ENCODE results near the gene P4HA1.

P4HA1 gene

DNA sequence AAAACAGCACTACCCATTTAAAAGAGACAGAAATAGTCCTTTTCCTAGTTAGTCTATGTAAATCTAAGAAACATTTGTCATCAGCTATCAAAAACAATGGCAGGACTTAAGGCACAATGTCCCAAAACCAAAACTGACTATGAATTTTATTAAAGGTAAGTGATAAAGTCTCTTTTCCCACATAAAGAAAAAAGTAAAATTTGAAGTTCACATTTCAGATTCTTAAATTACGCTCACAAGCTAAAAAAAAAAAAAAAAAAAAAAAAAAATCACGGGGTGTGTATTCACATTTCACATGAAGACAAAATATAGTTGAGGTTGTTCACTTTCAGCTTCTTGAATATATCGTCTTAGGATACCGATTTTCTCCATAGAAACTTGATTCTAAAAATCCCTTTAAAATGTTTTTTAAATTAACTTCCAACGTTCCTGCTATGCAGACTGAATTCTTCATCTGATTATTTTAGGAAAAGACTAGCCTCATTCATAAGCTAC, 1.6 kb downstream of the P4HA1 start:
- no peak for DNase-seq (ENCODE audit: low read depth in 1 of 2, low spot score in 1 of 2)

DNA sequence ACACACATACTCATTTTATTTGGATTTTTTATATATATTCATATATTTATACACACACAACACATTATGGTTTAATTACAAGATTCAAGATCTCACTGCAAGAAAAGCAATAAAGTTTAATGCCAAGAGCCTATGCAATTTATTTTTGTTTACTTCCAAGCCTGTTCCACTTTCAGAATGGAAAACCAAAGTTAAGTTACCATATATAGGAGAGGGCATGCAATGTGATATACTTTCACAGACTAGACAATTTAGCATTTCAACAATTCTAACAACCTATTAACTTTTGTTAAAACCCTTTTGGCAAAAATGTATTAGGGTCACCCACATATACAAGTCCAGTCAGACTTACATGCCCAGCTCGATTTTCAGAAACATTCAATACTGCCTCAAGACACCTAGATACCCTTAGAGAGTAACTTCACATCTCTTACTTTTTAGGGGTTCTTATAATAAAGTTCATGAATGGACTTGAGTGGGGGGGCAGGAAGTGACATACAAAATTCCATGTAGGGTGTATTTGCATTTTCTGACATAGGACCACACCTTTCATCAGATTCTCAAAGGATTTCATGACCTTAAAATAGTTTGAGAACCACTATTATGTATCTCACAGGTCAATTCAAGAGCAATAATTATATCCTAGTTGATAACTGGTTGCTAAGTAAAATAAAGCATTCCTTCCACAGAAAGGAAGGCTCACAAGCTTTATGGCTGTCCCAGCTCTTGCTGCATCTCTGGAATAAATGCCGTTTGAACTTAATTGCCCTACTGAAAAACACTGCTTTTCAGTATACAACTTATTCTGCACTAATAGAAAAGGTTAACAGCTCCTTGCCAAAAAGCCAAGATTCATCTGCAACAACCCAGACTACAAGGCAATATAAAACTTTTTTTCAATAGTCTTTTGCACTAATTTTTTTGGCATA, 2.5 kb downstream of the P4HA1 start:
- no peak for DNase-seq (ENCODE audit: low read depth in 1 of 2, low spot score in 1 of 2)

DNA sequence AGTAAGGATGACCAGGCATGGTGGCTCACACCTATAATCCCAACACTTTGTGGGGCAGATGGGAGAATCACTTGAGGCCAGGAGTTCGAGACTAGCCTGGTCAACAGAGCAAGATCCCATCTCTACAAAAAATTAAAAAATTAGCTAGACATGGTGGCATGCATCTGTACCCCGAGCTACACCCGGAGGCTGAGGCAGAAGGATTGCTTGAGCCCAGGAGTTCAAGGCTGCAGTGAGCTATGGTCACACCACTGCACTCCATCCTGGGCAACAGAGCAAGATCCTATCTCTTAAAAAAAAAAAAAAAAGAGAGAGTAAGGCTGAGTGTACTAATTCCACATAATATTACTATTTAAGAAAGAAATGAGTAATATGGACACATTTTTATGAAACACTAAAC, 3.8 kb downstream of the P4HA1 start:
- no peak for DNase-seq (ENCODE audit: low read depth in 1 of 2, low spot score in 1 of 2)

DNA sequence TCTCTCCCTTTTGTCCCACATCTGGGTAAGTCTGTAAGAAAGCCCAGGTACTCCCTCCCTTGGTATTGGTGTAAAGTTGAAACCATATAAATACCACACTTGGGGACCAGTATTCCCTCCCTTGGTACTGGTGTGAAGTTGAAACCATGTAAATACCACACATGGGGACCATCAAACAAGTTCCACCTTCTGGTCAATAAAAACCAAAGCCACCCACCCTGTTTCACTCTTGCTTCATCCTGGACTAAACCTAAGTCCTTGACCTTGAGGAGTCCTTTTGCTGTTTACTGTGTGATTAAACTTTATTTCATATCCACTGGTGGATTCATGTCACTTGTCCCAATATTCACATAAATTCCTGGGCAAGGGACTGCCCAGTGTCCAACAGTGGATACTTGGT, 8.4 kb downstream of the P4HA1 start:
- no peak for DNase-seq (ENCODE audit: low read depth in 1 of 2, low spot score in 1 of 2)

DNA sequence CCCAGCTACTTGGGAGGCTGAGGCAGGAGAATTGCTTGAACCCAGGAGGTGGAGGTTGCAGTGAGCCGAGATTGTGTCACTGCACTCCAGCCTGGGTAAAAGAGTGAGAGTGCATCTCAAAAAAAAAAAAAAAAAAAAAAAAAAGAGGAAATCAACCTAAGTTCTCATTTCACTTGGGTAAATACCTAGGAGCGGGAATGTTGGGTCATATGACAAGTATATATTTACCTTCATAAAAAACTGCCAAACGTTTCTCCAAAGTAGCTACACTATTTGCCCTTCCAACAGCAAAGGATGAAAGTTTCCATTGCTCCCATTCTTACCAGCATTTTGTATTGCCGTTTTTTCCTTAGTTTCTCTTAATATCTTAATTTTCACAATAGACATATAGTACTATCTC, 9.8 kb downstream of the P4HA1 start:
- DNase-seq (ENCODE audit: low read depth in 1 of 2, low spot score in 1 of 2): no peak

DNA sequence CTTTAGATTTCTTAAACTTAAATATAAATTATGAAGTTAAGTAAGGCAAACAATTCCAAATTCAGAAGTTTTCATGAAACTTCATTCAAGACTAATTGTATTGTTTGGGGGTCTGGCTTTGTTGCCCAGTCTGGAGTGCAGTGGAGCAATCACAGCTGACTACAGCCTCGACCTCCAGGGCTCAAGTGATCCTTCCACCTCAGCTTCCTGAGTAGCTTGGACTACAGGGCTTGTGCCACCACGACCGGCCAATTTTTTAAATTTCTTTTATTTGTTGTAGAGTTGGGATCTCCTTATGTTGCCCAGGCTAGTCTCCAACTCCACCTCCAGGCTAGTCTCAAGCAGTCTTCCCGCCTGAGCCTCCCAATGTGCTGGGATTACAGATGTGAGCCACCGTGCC, 12.5 kb downstream of the P4HA1 start:
- no peak for DNase-seq (ENCODE audit: low read depth in 1 of 2, low spot score in 1 of 2)

DNA sequence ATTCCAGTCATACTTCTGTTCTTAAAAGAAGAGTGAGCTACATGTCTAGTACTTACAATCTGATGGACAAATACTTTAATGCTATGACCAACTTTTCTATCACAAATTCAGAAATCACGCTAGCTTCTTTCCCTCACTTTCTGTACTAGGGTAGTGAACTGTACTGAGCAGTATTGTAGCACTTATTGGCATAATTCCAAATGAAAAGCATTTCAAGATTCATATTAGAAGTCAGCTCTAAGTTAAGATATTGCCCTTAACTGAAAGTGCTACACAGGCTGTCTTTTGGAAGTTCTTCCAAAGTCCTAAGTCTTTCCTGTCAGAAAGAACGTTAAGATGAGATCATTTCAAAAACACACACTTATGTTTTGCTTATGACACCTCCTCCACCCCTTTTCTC, 13.4 kb downstream of the P4HA1 start:
- no peak for DNase-seq (ENCODE audit: low read depth in 1 of 2, low spot score in 1 of 2)

DNA sequence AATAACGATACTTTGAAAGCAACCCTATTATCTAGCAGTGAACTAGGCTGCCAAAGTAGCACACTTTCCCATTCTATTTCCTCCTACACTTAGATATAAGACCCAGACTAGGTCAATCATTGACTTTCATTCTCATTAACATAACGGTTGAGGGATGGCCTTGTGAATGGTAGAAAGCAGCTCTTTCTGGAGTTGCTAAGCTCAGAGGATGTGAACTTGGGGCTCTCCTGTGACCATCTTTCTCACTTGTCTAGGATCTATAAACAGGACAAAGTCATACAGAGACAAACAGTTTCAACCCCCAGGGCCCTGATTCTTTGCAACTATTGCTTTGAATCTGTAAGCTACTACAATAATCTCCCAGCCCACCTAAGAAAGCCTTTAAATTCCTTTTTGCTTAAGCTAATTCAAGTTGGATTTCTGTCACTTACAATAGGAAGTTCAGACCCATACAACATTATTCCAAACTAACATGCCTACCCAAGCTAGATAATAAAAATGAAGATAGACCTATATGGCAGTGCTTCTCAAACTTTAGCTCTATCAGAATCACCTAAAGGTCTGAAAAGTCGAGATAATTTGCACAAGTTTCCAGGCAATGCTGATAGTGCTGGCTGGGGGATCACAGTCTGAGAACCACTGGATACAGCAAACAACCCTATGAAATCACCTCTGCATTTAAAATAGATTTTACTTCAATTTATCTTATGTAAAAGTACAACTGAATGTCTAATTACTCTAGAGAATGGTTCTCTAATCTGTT, 16.7 kb downstream of the P4HA1 start:
- no peak for DNase-seq (ENCODE audit: low read depth in 1 of 2, low spot score in 1 of 2)

DNA sequence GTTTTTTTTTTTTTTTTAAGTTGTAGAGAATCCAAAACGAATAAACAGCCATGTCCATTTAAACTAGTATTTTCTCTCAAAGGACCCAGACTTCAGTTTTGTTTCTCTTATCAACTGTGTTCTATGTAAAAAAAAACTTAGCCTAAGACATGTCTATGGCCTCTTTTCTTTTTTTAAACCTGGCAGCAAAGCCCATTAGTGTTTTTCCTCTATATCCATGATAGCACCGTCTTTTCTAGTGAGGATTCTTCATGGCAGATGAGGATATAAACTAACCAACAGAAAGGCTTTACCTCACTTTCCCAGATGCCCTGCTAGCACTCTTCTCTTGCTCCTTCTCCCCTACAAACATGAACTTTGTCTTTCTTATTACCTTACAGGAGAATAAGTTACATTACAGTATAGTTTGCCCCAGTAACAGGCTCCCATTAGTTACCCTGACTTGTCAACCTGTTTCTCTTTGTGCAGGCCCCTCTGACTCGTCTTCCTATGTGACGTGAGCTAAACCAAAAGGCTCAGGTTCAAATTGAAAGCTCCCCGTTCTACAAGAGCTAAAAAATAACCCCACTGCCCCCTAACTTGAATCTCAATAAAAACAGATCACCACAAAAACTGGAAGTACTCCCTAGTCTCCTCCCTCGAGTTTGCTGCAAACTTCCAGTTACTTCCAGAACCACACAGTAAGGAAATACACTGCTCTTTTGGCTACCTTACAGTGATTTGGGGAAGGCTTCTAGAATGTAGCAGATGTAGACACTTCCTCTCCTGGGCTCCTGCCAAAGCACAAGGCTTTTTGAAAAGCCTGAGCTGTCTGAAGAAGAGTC, 20.1 kb downstream of the P4HA1 start:
- no peak for DNase-seq (ENCODE audit: low read depth in 1 of 2, low spot score in 1 of 2)

DNA sequence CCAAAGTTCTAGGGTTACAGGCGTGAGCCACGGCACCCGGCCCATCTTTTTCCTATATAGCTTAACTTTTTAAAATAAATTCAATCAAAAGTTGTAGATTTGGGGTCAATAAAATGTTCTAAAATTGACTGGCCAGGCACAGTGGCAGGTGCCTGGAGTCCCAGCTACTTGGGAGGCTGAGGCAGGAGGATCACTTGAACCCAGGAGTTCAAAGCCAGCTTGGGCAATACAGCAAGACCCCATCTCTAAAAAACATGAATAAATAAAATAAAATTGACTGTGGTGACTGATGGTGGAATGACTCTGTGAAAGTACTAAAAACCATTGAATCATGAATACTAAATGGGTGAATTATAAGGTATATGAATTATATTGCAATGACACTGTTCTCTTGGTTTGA, 20.8 kb downstream of the P4HA1 start:
- no peak for DNase-seq (ENCODE audit: low read depth in 1 of 2, low spot score in 1 of 2)

DNA sequence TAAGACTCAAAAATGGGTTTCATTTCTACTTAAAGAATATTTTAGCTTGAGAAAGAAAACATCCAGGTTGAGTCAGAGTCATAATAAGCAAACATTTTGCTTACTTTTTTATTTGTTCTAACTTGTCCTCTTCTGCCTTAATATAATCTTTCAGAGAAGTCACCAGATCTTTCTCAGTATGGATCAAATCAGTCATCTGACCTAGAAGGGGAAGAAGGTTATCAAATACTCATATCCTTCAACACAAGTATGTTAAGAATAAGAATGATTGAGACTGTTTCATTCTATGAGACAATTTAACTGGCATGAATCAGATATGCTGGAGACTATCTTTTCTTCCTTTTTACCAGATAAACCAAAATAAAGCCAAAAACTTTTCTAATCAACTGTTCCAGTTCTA, 23.0 kb downstream of the P4HA1 start:
- DNase-seq (ENCODE audit: low read depth in 1 of 2, low spot score in 1 of 2): no peak

DNA sequence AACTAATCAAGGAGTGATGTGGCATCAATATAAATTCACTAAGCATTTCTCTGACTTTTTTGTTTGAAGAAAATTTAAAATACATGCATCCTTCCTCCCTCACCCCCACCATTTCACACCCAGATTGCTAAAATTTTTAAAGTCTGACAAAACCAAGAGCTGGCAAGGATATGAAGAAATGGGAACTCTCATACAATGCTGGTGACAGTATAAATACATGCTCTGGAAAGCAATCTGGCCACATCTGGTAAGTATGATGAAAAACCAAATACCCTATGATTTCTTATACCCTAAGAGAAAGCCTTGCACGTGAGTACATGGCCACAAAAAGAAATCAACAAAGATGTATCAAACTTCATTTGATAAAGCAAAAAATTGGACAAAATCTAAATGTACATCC, 31.2 kb downstream of the P4HA1 start:
- no peak for DNase-seq (ENCODE audit: low read depth in 1 of 2, low spot score in 1 of 2)

DNA sequence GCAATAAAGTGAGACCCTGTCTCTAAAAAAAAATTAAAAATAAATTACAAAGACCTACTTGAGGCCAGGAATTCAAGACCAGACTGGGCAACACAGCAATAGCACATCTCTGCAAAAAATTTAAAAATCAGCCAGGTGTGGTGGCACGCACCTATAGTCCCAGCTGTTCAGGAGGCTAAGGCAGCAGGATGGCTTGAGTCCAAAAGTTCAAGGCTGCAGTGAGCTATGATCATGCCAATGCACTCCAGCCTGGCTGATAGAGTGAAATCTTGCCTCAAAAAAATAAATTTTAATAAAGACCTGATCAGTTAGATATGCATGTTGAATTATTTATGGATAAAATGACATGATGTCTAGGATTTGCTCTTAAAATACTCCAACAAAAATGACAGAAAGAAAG, 34.9 kb downstream of the P4HA1 start:
- no peak for DNase-seq (ENCODE audit: low read depth in 1 of 2, low spot score in 1 of 2)

DNA sequence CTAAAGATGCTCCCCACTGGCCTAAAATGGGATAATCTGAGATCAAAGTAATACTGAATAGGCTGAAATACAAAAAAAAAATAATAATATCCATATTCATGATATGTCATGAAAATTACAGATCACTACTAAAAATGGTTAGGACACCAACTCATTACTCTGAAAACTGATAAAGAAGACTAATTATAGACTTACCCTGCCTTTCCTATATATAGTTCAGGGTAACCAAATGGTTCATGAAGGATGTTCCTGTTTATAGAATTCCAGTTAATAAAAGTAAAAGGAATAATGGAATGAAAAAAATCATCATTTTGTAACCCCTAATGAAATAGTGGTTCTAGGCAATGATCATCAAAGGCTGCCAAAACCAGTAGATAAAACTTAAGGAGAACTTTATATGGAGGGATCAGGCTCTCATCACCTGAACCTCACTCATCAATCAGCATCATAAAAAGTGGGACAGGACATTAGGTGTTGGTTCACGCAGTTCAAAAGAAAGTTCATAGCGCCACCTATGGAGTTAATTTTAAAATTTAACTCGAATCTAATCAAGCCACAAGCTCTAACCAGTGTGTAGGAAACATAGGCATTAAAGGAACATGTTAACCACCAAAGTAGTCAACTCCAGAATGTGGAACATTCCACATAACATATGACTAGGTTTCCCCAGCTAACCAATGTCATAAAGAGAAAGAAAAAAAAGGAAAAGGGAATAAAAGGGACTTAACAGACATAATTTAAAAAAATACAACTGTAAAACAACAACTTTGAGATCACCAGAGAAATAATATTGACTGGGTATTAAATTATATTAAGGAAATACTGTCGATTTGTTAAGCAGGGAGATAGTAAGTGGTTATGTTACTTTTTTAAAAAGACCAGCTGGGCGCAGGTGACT, 35.7 kb downstream of the P4HA1 start:
- no peak for DNase-seq (ENCODE audit: low read depth in 1 of 2, low spot score in 1 of 2)

DNA sequence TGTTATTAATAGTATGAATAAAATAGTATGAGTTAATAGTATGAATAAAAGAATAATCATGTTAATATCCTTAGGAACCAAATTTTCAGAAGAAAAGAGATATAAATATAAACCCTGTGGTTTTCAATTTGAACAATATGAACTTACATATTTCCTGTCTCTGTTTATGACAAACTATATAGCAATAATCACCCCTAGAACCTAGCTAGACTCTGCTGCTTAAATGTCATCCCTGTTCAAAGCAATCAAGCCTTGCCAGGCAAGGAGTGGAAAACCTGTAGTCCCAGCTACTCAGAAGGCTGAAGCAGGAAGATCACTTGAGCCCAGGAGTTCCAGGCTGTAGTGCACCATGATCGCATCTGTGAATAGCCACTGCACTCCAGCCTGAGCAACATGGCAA, 36.5 kb downstream of the P4HA1 start:
- no peak for DNase-seq (ENCODE audit: low read depth in 1 of 2, low spot score in 1 of 2)

DNA sequence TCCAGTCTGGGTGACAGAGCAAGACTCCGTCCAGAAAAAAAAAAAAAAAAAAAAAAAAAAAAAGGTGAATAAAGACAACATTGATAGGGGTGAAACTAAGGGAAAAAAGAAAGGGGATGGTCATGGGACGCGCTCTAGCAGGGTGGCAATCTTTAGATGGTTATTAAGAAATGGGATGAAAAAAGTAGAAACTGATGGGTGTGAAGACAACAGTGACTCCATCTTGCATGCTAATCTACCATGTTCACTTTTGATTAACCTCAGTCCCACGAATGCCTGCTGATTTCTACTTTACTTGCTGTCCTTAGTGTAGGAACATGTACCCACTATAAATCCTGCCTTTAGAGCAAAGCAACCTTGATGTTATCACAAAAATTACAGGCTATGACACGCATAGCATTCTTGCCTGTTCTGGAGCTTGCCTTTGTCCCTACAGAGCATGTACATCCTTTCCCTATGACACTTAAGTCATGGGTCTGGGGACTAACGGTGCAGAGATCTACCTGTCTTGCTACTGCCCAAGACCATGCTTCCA, 38.5 kb downstream of the P4HA1 start:
- no peak for DNase-seq (ENCODE audit: low read depth in 1 of 2, low spot score in 1 of 2)

DNA sequence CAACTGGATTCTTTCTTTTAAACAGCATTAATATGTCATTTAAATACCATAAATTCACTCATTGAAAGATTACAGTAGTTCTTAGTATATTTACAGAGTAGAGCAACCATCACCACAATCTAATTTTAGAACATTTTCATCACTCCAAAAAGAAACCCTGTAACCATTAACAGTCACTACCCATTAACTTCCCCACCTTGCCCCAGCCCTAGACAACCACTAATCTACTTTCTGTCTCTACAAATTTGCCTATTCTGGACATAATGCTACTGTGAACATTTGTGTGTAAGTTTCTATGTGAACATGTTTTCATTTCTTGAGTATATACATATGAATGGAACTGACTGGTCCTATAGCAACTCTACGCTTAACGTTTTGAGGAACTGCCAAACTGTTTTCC, 42.4 kb downstream of the P4HA1 start:
- DNase-seq (ENCODE audit: low read depth in 1 of 2, low spot score in 1 of 2): no peak

DNA sequence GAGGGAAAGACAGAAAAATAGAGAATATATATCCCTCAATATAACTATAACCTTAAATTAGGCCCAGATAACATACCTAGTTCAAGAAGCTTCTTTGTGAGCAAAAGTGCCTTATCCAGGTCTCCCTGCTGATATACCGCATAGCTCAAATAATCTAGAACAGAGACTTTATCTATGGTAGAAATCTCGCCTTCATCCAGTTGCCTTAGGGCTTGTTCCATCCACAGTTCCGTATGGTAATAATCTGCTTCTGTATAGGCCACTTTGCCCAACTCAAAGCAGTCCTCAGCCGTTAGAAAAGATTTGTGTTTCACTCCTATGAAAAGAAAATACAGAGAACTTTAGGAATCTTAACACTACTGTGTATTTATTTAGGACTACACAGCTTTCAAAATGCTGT, 43.4 kb downstream of the P4HA1 start:
- DNase-seq (ENCODE audit: low read depth in 1 of 2, low spot score in 1 of 2): no peak

DNA sequence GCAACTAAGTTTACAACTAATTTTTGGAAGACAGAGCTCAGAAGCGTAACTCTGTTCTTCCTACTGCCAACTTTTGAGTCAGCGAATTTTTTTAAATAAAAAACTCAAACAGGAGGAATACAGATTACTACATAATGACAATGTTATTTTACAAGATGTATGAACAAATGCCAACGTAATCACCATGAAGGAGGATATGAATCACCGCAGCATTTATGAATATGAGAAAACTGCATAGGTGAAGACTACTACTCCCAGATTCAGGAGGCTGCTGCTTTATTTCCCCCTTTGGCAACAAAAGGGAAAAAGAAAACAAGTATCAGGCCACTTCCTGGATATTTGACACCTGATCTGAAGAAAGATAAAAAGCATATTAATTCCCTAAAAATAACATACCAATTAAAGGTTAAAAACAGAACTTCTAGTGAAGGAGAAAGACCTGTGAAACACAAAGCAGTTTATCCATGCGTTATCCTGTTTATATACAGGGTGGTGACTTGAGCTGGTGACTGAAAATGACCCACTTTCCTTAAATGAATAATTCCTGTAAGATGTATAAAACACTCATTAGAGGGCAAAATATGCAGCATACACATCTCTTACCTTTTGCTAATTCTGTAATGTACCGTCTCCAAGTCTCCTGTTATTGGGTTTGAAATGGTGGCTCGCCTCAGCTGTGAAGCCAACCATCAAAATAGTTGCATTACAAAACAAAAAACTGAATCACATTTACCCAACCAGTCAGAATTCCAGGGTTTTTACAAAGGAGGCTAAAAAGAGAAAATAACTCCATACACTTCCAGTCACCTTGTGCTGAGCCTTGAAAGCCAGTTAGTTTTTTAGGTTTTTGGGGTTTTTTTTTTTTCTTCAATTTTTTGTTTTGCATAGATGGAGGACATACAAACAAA, 52.0 kb downstream of the P4HA1 start:
- no peak for DNase-seq (ENCODE audit: low read depth in 1 of 2, low spot score in 1 of 2)
